HepG2 (cell line): Measurements from ENCODE around the gene CCNQ. TPM values are rescaled to one million over a fixed set of nuclear protein-coding genes. Genes with fewer than 3 reads are reported as not detected.
A peak's percentile ranks its signal among the peaks of the same experiment; 100 is the strongest.

Experiments used
- GABPB1 ChIP-seq: IDR thresholded peaks from 2 replicates; pipeline ENCODE4 v1.6.1; 2016; ENCODE audit warnings: mild to moderate bottlenecking, missing genetic modification reagents, moderate library complexity, missing compliant biosample characterization
- GZF1 ChIP-seq: sonication (generic); formaldehyde crosslinking; IDR thresholded peaks from 2 replicates; pipeline ENCODE4 v1.5.1; 2020; ENCODE audit warnings: mild to moderate bottlenecking, missing genetic modification reagents
- HNRNPUL1 ChIP-seq: fragments of 200-400 bp; formaldehyde crosslinking; IDR thresholded peaks from 2 replicates; pipeline ENCODE4 v1.6.1; 2017; ENCODE audit warnings: low read depth, mild to moderate bottlenecking, low read length, moderate library complexity
- KLF6 ChIP-seq: IDR thresholded peaks from 2 replicates; pipeline ENCODE4 v1.8.0; 2016; ENCODE audit warnings: missing biosample characterization, missing genetic modification reagents
- NFIB ChIP-seq: sonication (generic); formaldehyde crosslinking; IDR thresholded peaks from 2 replicates; pipeline ENCODE4 v1.9.0; 2021; ENCODE audit warnings: missing genetic modification reagents, mild to moderate bottlenecking, borderline replicate concordance
- NR2F6 ChIP-seq, 2 experiments: IDR thresholded peaks; 2 replicates each; pipeline ENCODE4 v1.6.1; 2016; ENCODE audit warnings: antibody characterized with exemption in 1 of 2, mild to moderate bottlenecking in 1 of 2
- ZMYM2 ChIP-seq: sonication (generic); formaldehyde crosslinking; IDR thresholded peaks from 2 replicates; pipeline ENCODE4 v1.8.0; 2022; ENCODE audit warnings: mild to moderate bottlenecking, missing genetic modification reagents
- ZNF124 ChIP-seq: sonication (generic); formaldehyde crosslinking; IDR thresholded peaks from 2 replicates; pipeline ENCODE4 v1.4.0; 2020; ENCODE audit warnings: missing genetic modification reagents
- ZNF264 ChIP-seq: sonication (generic); formaldehyde crosslinking; IDR thresholded peaks from 2 replicates; pipeline ENCODE4 v1.4.0; 2020; ENCODE audit warnings: missing genetic modification reagents
- ZNF3 ChIP-seq: IDR thresholded peaks from 2 replicates; pipeline ENCODE4 v1.7.0; 2017; ENCODE audit warnings: inconsistent platforms
- ZNF441 ChIP-seq: sonication (generic); formaldehyde crosslinking; IDR thresholded peaks from 2 replicates; pipeline ENCODE4 v1.7.0; 2021; ENCODE audit warnings: missing genetic modification reagents, borderline replicate concordance
- ZNF615 ChIP-seq: sonication (generic); formaldehyde crosslinking; IDR thresholded peaks from 2 replicates; pipeline ENCODE4 v1.5.0; 2020; ENCODE audit warnings: mild to moderate bottlenecking, missing genetic modification reagents, borderline replicate concordance
- ZNF777 ChIP-seq: sonication (generic); formaldehyde crosslinking; IDR thresholded peaks from 2 replicates; pipeline ENCODE4 v1.4.0; 2020; ENCODE audit warnings: missing genetic modification reagents
- ZSCAN21 ChIP-seq: sonication (generic); formaldehyde crosslinking; IDR thresholded peaks from 2 replicates; pipeline ENCODE4 v1.8.0; 2022; ENCODE audit warnings: mild to moderate bottlenecking, missing genetic modification reagents, moderate library complexity, borderline replicate concordance
- polyA plus RNA-seq, 8 experiments: library from polyadenylated mRNA; depleted of rRNA in 3 of 8; stranded (reverse) in 7 of 8; unstranded in 1 of 8; fragments of >200 nt; fragmentation: Illumina TruSeq in 4 of 8; extraction: Trizol in 4 of 8; gene quantifications; 2 replicates each; pipeline versions ENCODE4 v1.2.1 to v1.2.3, GENCODE V29; 2011 to 2016; ENCODE audit warnings: low read depth in 4 of 8, missing spikeins in 1 of 8, mixed read lengths in 1 of 8; ENCODE audit not compliant: insufficient read depth in 1 of 8
- total RNA-seq, 5 experiments: library from RNA; depleted of rRNA; stranded (reverse); fragments of >200 nt; fragmentation: Illumina TruSeq; extraction: Trizol; gene quantifications; 2 replicates each; pipeline ENCODE4 v1.2.3, GENCODE V29; 2016; ENCODE audit warnings: low read depth in 1 of 5
- TF ChIP-seq, protein P1 (sequence below): sonication (generic); formaldehyde crosslinking; IDR thresholded peaks from 2 replicates; pipeline ENCODE4 v1.5.0; 2020; ENCODE audit warnings: mild to moderate bottlenecking, missing genetic modification reagents
- TF ChIP-seq, protein P2 (sequence below): sonication (generic); formaldehyde crosslinking; IDR thresholded peaks from 2 replicates; pipeline ENCODE4 v1.4.0; 2020; ENCODE audit warnings: missing genetic modification reagents
- TF ChIP-seq, protein P3 (sequence below): sonication (generic); formaldehyde crosslinking; IDR thresholded peaks from 2 replicates; pipeline ENCODE4 v1.5.0; 2020; ENCODE audit warnings: mild to moderate bottlenecking, missing genetic modification reagents
- TF ChIP-seq, protein P4 (sequence below): sonication (generic); formaldehyde crosslinking; conservative IDR thresholded peaks from 2 replicates; pipeline ENCODE4 v1.8.0; 2022; ENCODE audit warnings: mild to moderate bottlenecking, moderate library complexity, missing genetic modification reagents
- TF ChIP-seq, protein P5 (sequence below): IDR thresholded peaks from 2 replicates; pipeline ENCODE4 v1.6.1; 2018; ENCODE audit warnings: missing genetic modification reagents, mild to moderate bottlenecking, missing compliant biosample characterization
- TF ChIP-seq, protein P6 (sequence below): IDR thresholded peaks from 2 replicates; pipeline ENCODE4 v1.6.1; 2012; ENCODE audit warnings: low read depth, low read length, improper control_type of control experiment

CCNQ gene
- total and polyA plus RNA-seq, 2 of the 13 experiments (the other 11 are each of a cell fraction or from before 2014, with no cell fraction given) = 15.0 to 25.5 TPM

DNA sequence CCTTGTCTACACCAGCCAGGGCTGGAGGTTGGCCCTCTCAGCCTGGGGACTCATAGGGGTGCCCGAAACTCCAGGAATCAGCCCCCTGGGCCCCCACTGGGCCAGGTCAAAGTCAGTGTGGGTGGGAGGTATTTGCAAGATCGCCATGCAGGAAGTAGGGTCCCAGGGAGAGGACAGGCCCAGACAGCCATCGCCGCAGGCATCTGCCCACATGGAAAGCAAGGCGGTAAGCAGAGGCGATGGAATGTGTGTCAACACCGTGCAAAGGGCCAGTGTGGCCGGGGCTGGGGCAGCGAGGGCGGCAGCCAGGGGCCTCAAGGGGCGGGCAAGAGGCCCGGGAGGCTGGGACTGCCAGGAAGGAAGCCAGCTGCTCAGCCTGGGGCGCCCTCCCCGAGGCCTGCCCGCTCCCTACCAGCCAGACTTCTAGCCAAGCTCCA, 28.8 kb upstream of the CCNQ start (continued):
- TF ChIP-seq ZNF3 (no peak), ZNF441 (CRISPR knock-in tag) (peak; percentile 33; the same call in 1 of the 2 replicates), ZNF264 (CRISPR knock-in tag) (peak; percentile 65), GZF1 (CRISPR knock-in tag) (no peak), HNRNPUL1 (no peak), ZNF777 (peak; percentile 5; the same call in 1 of the 2 replicates), ZSCAN21 (no peak; the same call in 1 of the 2 replicates), ZMYM2 (CRISPR knock-in tag) (no peak), NR2F6 (IDR thresholded peaks at IDR 0.05) (peak; percentile 29; the same call in 1 of the 2 replicates), NR2F6 (CRISPR knock-in tag; IDR thresholded peaks at IDR 0.05) (peak; percentile 69; the same call in 1 of the 2 replicates), GABPB1 (CRISPR knock-in tag) (peak; percentile 70; the same call in 1 of the 2 replicates), ZNF124 (CRISPR knock-in tag) (peak; percentile 64; the same call in 1 of the 2 replicates), ZNF615 (CRISPR knock-in tag) (0 out of 2 replicates have a peak, but pooled peaks have one; percentile 59), KLF6 (0 out of 2 replicates have a peak, but pooled peaks have one; percentile 31), NFIB (no peak)
- TF ChIP-seq, protein P1, sequence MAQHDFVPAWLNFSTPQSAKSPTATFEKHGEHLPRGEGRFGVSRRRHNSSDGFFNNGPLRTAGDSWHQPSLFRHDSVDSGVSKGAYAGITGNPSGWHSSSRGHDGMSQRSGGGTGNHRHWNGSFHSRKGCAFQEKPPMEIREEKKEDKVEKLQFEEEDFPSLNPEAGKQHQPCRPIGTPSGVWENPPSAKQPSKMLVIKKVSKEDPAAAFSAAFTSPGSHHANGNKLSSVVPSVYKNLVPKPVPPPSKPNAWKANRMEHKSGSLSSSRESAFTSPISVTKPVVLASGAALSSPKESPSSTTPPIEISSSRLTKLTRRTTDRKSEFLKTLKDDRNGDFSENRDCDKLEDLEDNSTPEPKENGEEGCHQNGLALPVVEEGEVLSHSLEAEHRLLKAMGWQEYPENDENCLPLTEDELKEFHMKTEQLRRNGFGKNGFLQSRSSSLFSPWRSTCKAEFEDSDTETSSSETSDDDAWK (CRISPR knock-in tag) = no peak
- TF ChIP-seq, protein P2, sequence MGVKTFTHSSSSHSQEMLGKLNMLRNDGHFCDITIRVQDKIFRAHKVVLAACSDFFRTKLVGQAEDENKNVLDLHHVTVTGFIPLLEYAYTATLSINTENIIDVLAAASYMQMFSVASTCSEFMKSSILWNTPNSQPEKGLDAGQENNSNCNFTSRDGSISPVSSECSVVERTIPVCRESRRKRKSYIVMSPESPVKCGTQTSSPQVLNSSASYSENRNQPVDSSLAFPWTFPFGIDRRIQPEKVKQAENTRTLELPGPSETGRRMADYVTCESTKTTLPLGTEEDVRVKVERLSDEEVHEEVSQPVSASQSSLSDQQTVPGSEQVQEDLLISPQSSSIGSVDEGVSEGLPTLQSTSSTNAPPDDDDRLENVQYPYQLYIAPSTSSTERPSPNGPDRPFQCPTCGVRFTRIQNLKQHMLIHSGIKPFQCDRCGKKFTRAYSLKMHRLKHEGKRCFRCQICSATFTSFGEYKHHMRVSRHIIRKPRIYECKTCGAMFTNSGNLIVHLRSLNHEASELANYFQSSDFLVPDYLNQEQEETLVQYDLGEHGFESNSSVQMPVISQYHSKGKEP (CRISPR knock-in tag) = no peak
- TF ChIP-seq, protein P3, sequence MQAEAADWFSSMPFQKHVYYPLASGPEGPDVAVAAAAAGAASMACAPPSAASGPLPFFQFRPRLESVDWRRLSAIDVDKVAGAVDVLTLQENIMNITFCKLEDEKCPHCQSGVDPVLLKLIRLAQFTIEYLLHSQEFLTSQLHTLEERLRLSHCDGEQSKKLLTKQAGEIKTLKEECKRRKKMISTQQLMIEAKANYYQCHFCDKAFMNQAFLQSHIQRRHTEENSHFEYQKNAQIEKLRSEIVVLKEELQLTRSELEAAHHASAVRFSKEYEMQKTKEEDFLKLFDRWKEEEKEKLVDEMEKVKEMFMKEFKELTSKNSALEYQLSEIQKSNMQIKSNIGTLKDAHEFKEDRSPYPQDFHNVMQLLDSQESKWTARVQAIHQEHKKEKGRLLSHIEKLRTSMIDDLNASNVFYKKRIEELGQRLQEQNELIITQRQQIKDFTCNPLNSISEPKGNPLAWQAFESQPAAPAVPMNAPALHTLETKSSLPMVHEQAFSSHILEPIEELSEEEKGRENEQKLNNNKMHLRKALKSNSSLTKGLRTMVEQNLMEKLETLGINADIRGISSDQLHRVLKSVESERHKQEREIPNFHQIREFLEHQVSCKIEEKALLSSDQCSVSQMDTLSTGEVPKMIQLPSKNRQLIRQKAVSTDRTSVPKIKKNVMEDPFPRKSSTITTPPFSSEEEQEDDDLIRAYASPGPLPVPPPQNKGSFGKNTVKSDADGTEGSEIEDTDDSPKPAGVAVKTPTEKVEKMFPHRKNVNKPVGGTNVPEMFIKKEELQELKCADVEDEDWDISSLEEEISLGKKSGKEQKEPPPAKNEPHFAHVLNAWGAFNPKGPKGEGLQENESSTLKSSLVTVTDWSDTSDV (CRISPR knock-in tag) = no peak
- TF ChIP-seq, protein P4, sequence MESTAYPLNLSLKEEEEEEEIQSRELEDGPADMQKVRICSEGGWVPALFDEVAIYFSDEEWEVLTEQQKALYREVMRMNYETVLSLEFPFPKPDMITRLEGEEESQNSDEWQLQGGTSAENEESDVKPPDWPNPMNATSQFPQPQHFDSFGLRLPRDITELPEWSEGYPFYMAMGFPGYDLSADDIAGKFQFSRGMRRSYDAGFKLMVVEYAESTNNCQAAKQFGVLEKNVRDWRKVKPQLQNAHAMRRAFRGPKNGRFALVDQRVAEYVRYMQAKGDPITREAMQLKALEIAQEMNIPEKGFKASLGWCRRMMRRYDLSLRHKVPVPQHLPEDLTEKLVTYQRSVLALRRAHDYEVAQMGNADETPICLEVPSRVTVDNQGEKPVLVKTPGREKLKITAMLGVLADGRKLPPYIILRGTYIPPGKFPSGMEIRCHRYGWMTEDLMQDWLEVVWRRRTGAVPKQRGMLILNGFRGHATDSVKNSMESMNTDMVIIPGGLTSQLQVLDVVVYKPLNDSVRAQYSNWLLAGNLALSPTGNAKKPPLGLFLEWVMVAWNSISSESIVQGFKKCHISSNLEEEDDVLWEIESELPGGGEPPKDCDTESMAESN (CRISPR knock-in tag) = no peak; the same call in 1 of the 2 replicates
- TF ChIP-seq, protein P5, sequence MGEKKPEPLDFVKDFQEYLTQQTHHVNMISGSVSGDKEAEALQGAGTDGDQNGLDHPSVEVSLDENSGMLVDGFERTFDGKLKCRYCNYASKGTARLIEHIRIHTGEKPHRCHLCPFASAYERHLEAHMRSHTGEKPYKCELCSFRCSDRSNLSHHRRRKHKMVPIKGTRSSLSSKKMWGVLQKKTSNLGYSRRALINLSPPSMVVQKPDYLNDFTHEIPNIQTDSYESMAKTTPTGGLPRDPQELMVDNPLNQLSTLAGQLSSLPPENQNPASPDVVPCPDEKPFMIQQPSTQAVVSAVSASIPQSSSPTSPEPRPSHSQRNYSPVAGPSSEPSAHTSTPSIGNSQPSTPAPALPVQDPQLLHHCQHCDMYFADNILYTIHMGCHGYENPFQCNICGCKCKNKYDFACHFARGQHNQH = peak; percentile 51; the same call in 1 of the 2 replicates
- TF ChIP-seq, protein P6, sequence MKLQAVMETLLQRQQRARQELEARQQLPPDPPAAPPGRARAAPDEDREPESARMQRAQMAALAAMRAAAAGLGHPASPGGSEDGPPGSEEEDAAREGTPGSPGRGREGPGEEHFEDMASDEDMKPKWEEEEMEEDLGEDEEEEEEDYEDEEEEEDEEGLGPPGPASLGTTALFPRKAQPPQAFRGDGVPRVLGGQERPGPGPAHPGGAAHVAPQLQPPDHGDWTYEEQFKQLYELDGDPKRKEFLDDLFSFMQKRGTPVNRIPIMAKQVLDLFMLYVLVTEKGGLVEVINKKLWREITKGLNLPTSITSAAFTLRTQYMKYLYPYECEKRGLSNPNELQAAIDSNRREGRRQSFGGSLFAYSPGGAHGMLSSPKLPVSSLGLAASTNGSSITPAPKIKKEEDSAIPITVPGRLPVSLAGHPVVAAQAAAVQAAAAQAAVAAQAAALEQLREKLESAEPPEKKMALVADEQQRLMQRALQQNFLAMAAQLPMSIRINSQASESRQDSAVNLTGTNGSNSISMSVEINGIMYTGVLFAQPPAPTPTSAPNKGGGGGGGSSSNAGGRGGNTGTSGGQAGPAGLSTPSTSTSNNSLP = no peak
